Measurements from ENCODE around the gene LAMP5.

DNA sequence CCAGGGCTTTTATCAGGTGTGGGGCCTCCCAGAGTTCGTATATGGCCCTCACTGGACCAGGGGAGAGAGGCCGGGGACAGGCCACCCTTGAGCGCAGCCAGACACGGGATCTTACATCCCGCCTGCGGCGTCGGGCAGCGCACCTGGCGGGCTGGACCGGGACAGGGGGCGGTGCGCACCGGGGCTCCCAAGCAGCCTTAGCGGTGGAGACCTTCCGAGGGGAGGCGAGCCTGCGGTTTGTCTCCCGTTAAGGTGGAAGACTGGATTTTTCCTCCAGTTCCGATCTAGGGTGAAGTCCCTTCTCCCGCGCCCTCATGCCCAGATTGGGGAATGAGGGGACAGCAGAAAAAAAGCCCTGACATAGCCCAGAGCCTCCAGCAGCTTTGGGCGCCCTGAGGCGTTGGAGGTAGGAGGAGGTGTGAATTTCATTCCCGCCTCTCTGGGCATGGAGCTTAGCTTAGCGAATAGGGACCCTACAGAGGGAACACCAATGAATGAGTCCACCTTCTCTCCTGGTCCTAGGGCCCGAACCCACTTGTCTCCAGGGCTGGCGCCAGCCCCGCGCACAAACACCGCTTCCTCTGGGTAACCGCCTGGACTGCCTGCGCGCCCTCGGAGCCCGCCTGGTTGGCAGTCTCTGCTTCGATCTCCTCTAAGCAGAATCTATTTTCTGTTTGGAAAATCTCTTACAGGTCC lies 6.7 kb upstream of the LAMP5 start:
- TF ChIP-seq, protein P1, sequence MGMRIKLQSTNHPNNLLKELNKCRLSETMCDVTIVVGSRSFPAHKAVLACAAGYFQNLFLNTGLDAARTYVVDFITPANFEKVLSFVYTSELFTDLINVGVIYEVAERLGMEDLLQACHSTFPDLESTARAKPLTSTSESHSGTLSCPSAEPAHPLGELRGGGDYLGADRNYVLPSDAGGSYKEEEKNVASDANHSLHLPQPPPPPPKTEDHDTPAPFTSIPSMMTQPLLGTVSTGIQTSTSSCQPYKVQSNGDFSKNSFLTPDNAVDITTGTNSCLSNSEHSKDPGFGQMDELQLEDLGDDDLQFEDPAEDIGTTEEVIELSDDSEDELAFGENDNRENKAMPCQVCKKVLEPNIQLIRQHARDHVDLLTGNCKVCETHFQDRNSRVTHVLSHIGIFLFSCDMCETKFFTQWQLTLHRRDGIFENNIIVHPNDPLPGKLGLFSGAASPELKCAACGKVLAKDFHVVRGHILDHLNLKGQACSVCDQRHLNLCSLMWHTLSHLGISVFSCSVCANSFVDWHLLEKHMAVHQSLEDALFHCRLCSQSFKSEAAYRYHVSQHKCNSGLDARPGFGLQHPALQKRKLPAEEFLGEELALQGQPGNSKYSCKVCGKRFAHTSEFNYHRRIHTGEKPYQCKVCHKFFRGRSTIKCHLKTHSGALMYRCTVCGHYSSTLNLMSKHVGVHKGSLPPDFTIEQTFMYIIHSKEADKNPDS (CRISPR knock-in tag; IDR thresholded peaks at IDR 0.05), result no peak
- TF ChIP-seq ZNF510 (CRISPR knock-in tag; IDR thresholded peaks at IDR 0.05; ENCODE audit: low read depth) (no peak), IRF2 (CRISPR knock-in tag; IDR thresholded peaks at IDR 0.05) (no peak), ZNF326 (CRISPR knock-in tag; IDR thresholded peaks at IDR 0.05; ENCODE audit: borderline replicate concordance) (no peak), KLF16 (CRISPR knock-in tag; IDR thresholded peaks at IDR 0.05) (no peak), ZNF317 (CRISPR knock-in tag; IDR thresholded peaks at IDR 0.05) (no peak), ZNF670 (CRISPR knock-in tag; IDR thresholded peaks at IDR 0.05; ENCODE audit: borderline replicate concordance) (no peak), CEBPB (IDR thresholded peaks at IDR 0.05; ENCODE audit: borderline replicate concordance, low read depth, low read length) (no peak), TAF1 (CRISPR knock-in tag; IDR thresholded peaks at IDR 0.05) (no peak), MAFG (CRISPR knock-in tag; IDR thresholded peaks at IDR 0.05) (no peak), SMARCC2 (IDR thresholded peaks at IDR 0.05) (no peak)
- TF ChIP-seq, protein P2, sequence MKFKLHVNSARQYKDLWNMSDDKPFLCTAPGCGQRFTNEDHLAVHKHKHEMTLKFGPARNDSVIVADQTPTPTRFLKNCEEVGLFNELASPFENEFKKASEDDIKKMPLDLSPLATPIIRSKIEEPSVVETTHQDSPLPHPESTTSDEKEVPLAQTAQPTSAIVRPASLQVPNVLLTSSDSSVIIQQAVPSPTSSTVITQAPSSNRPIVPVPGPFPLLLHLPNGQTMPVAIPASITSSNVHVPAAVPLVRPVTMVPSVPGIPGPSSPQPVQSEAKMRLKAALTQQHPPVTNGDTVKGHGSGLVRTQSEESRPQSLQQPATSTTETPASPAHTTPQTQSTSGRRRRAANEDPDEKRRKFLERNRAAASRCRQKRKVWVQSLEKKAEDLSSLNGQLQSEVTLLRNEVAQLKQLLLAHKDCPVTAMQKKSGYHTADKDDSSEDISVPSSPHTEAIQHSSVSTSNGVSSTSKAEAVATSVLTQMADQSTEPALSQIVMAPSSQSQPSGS (CRISPR knock-in tag; IDR thresholded peaks at IDR 0.05), result no peak
